ENCODE data around the gene OSBPL9.
"Not testable (repeated sequence)": the region's sequence is repeated elsewhere in the genome, so short reads cannot be mapped to it uniquely, and the experiment has no call there.

Gene OSBPL9

GRCh38 chr1:51605961-51606723 lies 10.8 kb upstream of the OSBPL9 start:
- DNase-seq (ENCODE audit: low read depth in 3 of 3, low spot score in 1 of 3): no peak

- no peak for DNase-seq (ENCODE audit: low read depth in 3 of 3, low spot score in 1 of 3)
These were observed 9.2 kb upstream of the OSBPL9 start for GRCh38 chr1:51607681-51608095.

GRCh38 chr1:51610104-51610503 lies 6.8 kb upstream of the OSBPL9 start:
- not testable (repeated sequence) for DNase-seq (ENCODE audit: low read depth in 3 of 3, low spot score in 1 of 3)

GRCh38 chr1:51610637-51611036 lies 6.3 kb upstream of the OSBPL9 start:
- DNase-seq (ENCODE audit: low read depth in 3 of 3, low spot score in 1 of 3): no peak

- DNase-seq (ENCODE audit: low read depth in 3 of 3, low spot score in 1 of 3): no peak
These were observed 4.4 kb upstream of the OSBPL9 start for GRCh38 chr1:51612447-51612961.

- DNase-seq (ENCODE audit: low read depth in 3 of 3, low spot score in 1 of 3): no peak
These were observed 1.1 kb upstream of the OSBPL9 start for GRCh38 chr1:51615780-51616291.

GRCh38 chr1:51616490-51616889 lies 402 bp upstream of the OSBPL9 start:
- DNase-seq (ENCODE audit: low read depth in 3 of 3, low spot score in 1 of 3): no peak

- DNase-seq (ENCODE audit: low read depth in 3 of 3, low spot score in 1 of 3): no peak
These were observed 1.8 kb downstream of the OSBPL9 start for GRCh38 chr1:51618715-51619114.

GRCh38 chr1:51620470-51620869 lies 3.6 kb downstream of the OSBPL9 start:
- DNase-seq (ENCODE audit: low read depth in 3 of 3, low spot score in 1 of 3): no peak

- DNase-seq (ENCODE audit: low read depth in 3 of 3, low spot score in 1 of 3): no peak
These were observed 4.3 kb downstream of the OSBPL9 start for GRCh38 chr1:51621161-51621560.

- no peak for DNase-seq (ENCODE audit: low read depth in 3 of 3, low spot score in 1 of 3)
These were observed 5.1 kb downstream of the OSBPL9 start for GRCh38 chr1:51621841-51622454.

- no peak for DNase-seq (ENCODE audit: low read depth in 3 of 3, low spot score in 1 of 3)
These were observed 5.6 kb downstream of the OSBPL9 start for GRCh38 chr1:51622455-51622913.

GRCh38 chr1:51623025-51623424 lies 6.1 kb downstream of the OSBPL9 start:
- DNase-seq (ENCODE audit: low read depth in 3 of 3, low spot score in 1 of 3): no peak

- no peak for DNase-seq (ENCODE audit: low read depth in 3 of 3, low spot score in 1 of 3)
These were observed 6.6 kb downstream of the OSBPL9 start for GRCh38 chr1:51623450-51623849.

- no peak for DNase-seq (ENCODE audit: low read depth in 3 of 3, low spot score in 1 of 3)
These were observed 8.0 kb downstream of the OSBPL9 start for GRCh38 chr1:51624855-51625254.

- DNase-seq (ENCODE audit: low read depth in 3 of 3, low spot score in 1 of 3): no peak
These were observed 10.8 kb downstream of the OSBPL9 start for GRCh38 chr1:51627672-51628071.

GRCh38 chr1:51628715-51629590 lies 12.1 kb downstream of the OSBPL9 start:
- DNase-seq (ENCODE audit: low read depth in 3 of 3, low spot score in 1 of 3): no peak

GRCh38 chr1:51629918-51630317 lies 13.0 kb downstream of the OSBPL9 start:
- no peak for DNase-seq (ENCODE audit: low read depth in 3 of 3, low spot score in 1 of 3)

GRCh38 chr1:51630393-51630792 lies 13.5 kb downstream of the OSBPL9 start:
- no peak for DNase-seq (ENCODE audit: low read depth in 3 of 3, low spot score in 1 of 3)

- no peak for DNase-seq (ENCODE audit: low read depth in 3 of 3, low spot score in 1 of 3)
These were observed 14.0 kb downstream of the OSBPL9 start for GRCh38 chr1:51630922-51631321.

GRCh38 chr1:51631747-51632146 lies 14.9 kb downstream of the OSBPL9 start:
- DNase-seq (ENCODE audit: low read depth in 3 of 3, low spot score in 1 of 3): no peak
